HG02588 (cell line): ENCODE data around the gene NAV2.

ENCODE experiments used
- ATAC-seq: cut with Tn5 transposase; IDR thresholded peaks from one replicate; pipeline ENCODE4 v1.9.1; 2021; ENCODE audit warnings: mild to moderate bottlenecking, moderate library complexity; ENCODE audit not compliant: unreplicated experiment

NAV2 gene

DNA sequence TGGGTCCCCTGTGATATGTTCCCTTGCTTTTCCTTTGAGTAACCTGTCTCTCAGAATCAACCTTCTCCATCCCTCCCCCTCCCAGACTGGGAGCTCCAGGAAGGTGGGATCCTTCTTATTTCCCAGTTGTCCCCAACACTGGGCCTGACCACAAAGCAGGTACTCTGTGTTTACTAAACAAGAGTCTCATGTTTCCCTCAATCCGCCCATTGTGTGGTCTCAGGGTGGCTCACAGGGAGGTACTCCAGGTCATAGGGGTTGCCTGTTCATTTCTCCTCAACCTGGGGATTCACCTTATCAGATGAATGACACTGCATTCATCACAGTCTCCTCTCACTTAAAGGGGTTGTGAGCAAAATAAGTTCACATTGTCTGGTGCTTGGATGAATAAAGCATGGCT is 26.4 kb upstream of the NAV2 start:
- ATAC-seq: no peak

DNA sequence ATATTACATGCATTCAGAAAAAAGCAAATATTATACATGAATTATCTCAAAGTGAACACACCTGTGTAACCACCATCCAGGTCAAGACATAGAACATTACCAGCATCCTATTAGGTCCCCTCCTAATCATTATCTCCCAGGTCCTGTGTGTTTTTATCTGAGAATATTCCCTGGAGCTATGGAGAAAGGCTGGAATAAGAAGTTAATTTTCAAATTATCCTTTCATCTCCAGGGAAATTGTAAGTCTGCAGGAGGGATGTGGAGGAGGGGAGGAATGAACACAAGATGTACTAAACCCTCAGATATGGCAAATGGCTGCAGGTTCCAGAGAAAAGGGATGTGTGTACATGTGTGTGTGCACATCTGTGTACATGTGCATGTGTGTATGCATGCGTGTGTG is 25.2 kb upstream of the NAV2 start:
- no peak for ATAC-seq

DNA sequence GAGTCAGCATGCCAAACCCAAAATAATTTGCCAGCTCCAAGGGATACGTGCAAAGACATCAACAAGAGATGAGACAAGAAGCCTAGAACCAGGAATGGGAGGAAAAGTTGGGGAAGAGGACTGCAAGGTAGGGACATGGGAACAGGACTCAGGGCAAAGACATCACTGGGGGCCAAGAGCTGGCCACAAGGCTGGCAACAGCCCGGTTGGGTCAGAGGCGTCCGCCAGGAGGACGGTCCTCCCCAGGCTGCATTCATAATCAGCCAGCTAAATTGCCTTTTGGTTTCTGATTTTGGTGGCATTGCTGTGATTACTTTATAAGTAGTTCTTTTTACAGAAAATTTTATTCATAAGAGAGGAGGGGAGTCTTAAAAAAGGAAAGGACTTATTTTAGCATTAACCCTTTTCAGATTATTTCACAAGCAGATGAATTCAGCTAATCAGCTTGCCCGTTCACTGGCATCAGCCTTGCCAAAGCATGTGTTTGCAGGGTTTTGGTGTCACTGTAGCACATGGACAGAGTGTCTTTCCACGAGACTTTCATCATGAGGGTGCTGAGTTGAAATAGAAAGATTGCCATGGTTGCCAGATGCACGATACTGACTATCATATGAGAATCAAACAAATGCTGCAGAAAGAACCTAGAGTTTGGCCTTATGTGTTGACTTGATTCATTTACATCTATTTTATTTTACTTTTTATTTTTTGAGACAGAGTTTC is 23.2 kb upstream of the NAV2 start:
- ATAC-seq: no peak

DNA sequence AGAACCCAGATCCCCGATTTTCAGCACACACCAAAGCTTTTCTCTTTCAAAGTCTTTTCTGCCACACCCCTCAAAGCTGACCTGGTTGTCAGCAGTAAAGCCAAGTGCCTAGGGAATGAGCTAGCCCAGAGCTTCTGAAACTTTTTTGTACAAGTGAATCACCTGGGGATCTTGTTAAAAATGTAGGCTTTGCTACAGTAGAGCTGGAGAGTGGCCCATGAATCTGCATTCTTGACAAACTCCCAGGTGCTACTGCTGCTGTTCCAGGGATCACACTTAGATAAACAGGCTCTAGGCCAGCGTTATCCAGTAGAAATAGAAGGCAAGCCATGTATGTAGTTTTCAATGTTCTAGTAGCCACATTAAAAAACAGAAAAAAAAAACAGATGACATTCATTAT is 21.8 kb upstream of the NAV2 start:
- ATAC-seq: no peak

DNA sequence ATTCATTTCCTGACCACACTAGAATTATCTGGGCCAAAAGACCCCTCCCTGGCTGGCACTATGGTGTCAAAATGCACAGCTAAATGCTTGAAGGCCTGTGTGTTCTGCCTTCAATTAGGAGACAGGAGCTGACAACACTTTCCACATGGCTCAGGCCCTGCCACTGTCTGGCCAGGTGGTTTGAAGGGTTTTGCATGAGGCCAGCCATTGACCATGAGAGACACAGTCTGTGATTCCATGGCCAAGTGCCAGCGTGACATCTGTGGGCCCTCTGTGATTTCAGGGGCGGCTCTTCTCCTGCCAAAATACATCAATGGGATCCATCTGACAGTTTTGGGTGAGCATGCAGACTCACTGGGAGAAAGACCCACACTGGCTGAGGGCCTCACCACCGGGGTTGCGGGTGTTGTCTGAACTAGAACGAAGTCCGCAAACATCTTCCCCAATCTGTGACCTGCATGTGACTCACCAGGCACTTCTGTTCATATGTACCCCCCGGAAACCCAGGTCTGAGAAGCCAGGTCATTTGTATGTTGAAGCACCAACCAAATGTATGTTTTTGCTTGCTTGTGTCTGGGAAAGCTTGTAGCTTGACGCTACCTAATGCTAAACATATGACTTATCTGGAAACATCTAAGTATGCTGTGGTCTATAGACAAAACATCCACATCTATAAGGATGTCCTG is 20.7 kb upstream of the NAV2 start:
- ATAC-seq: no peak

DNA sequence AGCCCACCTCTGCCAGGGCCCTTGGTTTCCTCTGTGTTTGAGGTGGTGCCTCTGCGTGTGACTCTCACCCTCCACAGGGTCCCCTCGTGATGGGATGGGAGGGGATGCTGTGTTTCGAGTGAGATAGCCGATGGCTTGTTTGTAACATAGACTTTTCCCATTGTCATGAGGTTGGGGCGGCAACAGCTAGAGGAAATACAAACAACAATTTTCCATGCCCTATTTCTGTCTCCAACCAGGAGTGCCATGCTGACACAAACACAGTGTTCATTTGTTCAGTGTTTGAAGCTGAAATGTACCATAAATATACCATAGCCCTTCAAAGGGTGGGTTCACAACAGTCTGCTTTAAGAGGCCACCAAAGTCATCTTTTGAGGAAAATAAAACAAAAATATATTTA is 19.5 kb upstream of the NAV2 start:
- no peak for ATAC-seq

DNA sequence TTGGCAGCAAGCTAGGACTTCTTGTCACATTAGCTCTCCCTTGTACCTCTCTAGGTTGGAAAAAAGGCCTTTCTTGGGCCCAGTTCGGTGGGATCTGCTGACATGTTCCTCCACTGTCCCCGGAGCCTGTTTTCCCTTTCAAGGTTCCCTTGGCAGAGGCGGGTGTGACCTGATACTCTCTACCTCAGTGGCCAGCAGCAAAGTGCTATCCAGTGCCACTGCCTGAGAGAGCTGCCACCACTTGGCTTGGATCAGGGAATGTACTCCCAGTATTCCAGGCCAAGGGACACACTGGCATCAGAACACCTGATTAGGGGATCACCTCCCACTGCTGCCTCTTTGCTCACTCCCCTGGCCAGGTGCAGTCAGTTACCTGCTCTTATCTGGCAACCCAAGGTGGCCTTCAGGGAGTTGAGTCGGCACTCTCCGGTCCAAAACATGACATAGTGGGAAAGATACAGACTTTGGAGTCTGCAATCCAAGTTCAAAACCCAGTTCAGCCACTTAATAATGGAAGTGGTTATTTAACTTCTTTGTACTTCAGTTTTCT is 17.8 kb upstream of the NAV2 start:
- no peak for ATAC-seq

DNA sequence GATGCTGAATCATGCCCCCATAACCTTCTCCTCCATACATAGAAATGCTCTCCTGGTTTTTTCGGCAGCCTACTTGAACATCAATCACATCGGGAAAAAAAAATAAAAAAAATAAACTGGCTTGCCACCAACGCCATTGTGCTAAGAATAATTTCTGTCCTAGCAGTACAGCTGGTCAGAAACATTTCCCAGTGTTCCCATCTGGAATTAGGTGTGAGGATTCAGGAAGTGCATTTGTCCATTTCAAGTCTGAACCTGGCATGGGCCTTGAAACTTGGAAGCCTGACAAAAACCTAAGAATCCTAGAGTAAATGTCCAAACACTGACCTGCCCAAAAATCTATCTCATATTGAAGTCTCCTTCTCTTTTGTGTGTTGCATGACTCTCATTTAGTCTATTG is 16.6 kb upstream of the NAV2 start:
- no peak for ATAC-seq

DNA sequence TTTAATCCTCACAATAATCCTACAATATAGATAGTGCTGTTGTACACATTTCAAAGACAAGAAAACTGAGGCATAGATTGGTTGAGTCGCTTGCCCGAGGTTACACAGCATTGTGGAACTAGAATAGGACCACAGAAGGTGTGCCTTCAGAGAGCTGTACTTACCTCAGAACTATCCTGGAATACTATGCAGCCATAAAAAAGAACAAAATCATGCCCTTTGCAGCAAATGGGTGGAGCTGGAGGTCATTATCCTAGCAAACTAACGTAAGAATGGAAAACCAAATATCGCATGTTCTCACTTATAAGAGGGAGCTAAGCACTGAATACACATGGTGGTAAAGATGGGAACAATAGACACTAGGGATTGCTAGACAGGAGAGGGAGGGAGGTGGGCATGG is 15.7 kb upstream of the NAV2 start:
- ATAC-seq: no peak

DNA sequence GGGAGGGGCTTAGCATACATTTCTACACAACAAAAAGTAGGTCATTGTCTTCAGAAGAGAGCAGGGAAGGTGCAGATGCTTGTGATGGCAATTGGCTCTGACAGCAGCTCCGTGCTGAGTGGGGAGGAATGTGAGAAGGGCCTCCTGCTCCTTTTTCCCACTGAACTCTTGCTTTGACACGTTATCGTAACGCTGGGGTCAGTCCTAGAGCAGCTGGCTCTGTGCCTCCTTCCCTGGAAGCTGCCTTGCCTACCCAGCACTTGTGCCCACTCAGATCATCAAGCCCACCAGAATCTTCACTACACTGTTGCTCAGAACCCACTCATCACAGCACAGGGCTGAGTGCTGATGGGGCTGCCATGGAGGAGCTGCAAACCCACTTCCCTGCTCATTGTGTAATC is 14.9 kb upstream of the NAV2 start:
- no peak for ATAC-seq

DNA sequence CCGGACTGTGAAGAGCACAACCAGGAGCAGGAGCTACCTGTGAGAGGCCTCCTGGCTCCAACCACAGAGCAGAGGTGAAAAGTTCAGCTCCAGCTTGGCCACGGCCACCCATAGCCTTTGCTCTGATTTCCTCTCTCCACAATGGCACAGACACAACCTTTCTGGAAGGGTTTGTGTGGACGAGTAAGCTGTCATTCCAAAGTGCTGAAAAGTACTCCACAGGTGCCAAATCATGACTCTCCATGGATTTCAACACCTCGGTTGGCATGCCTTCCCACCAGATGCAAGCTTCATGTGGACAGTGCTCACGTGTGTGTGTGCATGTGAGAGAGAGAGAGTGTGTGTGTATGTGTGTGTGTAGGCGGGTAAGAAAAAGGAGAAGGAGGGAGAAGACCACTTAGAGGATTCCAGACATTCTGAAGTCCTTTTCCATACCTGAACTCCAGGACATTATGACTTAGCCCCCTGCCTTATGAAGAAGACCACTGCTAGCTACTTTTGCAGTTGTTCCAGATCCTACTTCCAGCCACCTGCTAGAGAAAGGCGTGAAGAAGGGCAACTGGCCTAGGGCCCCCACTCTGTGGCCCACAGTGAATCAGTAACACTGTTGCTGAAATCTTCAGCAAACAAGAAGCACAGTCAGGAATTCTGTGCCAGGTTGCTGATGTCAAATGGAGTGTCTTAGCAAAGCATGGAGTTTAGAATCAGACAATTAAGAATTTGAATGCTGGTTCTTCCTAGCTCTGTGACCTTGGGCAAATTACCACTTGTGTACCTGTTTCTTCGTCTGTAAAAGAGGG is 13.9 kb upstream of the NAV2 start:
- ATAC-seq: no peak

DNA sequence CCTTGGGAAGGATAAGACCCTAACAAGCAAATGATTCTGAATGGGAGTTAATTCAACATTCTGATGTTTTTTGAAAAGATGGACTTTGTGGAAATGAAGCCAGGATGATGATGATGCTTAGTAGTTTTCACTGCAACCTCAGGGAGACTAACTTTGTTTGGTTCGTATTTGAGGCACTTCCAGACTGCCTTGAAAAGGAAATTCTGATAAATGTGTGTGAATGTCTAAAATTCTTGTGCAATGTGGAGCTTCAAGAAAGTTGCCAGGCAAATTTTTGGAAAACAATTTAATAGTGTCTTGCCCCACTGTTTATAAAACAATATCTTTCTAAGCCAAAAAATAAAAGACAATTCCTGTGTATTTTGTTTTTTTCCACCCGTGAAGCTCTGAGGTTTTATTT is 11.2 kb upstream of the NAV2 start:
- ATAC-seq: no peak

DNA sequence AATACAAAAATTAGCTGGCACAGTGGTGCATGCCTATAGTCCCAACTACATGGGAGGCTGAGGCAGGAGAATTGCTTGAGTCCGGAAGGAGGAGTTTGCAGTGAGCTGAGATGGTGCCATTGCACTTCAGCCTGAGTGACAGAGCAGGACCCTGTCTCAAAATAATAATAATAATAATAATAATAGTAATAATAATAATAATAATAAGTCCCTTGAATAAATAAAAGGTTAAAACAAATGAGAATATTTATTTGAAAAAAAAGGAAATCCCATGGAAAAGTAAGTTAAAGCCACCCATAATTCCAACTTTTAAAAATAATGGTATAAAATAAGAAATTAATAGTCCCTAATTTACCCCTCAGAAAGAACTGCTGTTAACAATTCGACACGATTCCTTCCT is 10.0 kb upstream of the NAV2 start:
- no peak for ATAC-seq

DNA sequence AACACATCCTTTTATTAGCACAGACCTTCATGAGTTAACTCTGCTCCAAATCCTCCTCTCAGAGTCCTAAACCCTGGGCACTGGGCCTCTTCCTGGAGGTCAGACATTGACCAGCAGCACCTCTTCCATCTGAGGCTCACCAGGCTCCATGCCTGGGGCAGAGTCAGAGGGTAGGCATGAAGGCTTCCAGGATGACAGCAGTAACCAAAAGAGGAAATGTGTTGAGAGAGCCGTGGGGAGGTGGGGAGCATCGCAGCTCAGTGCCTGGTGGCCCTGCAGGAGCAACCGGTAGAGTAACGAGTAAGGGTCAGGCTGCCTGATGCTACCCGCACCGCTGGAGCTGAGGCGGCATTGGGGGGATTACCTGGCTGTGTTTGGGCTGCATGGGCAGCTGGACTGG is 9.4 kb upstream of the NAV2 start:
- no peak for ATAC-seq

DNA sequence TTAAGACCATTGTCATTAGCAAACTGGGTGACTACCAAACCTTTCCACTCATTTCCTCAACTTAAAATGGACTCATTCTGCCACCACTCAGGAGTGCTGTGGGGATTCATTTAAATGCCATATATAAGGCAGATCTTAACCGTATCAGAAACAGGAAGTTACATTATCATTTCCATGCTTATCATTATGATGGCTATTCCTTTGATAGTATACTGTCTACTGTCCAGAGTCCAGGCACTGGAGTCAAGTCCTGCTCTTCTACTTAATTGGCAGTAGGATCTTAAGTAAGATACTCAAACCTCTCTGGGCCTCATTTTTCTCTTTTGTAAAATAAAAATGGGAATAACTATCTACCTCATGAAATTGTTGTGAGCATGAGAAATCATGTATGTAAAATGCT is 8.4 kb upstream of the NAV2 start:
- ATAC-seq: no peak

DNA sequence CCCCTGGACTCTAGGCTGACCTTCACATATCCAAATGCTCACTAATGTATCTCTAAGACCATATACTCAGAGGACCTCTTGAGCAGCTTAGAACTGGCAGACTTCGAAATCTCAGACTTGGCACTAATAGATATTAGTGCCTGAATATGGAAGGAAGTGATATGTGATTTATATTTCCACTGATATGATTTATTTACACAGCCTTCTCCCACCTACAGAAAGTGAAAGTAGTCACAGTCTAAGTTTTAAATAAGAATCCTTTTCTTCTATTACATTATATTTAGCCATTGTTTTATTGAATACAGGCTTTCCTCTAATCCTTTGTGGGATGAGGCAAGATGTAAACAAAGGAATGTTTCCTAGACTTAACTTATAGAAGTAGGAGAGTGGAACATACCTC is 6.7 kb upstream of the NAV2 start:
- ATAC-seq: no peak

DNA sequence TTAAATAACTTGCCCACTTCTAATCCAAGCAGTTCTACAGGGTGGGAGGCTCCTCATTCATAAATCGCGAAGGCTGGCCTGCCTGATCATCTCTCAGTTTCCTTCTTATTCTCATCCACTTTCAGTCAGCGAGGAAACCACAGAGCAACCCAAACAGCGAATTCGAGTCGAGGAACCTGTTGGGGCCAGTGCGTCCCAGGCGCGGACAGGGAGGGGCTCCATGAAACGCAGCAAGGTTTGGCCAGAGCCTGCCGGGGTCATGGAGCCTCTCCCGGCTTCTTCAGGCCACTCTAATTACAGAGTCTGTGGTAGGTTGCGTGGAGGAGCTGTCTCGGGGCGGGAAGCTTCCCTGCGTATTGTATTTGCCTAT is 741 bp upstream of the NAV2 start:
- no peak for ATAC-seq

DNA sequence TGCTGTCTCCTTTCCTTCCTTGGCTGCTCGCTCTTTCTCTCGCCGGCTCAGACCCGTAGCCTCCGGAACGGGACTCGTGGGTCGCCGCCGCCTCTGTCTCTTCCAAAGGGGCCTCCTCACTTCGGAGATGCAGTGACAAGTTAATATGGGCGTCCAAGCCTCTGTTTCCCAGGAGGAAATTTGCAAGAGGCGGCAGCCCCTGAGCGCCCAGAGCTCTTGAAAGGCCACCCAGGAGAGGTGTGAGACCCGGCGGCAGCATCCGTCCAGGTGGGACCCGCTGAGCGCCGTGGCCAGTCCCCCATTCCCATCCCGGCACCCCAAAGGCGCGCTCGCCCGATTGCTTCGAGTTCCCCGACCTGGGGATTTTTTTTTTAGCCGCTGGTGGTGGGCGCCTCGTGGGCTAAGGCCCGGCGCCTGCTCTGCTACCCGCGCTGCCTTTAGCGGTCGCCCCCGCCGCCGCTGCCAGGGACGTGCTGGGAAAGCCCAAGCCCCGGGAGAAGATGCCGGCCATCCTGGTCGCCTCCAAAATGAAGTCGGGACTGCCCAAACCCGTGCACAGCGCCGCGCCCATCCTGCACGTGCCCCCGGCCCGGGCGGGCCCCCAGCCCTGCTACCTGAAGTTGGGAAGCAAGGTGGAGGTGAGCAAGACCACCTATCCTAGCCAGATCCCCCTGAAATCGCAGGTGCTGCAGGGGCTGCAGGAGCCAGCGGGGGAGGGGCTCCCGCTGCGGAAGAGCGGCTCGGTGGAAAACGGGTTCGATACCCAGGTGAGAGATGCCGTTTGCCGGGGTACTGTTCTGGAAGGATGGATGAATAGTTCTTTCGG is 772 bp downstream of the NAV2 start:
- ATAC-seq: peak; percentile 9

DNA sequence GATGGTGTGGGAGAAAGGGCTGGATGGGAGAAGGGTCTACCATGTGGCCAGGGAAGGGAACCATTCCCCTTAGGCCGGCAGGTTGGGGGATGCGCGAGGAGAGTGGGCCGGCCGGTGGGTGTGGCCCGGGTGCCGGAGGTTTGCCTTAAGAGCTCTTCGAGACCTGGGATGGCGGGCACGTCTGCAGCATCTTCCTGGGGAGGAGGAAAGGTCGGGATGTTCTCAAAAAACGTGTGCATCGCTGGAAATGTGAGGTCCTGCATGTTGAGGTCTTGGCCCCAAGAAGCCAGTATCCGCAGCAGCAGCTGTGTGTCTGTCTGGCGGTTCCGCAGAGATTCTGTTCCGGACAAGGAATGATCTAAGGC is 1.4 kb downstream of the NAV2 start:
- ATAC-seq: no peak

DNA sequence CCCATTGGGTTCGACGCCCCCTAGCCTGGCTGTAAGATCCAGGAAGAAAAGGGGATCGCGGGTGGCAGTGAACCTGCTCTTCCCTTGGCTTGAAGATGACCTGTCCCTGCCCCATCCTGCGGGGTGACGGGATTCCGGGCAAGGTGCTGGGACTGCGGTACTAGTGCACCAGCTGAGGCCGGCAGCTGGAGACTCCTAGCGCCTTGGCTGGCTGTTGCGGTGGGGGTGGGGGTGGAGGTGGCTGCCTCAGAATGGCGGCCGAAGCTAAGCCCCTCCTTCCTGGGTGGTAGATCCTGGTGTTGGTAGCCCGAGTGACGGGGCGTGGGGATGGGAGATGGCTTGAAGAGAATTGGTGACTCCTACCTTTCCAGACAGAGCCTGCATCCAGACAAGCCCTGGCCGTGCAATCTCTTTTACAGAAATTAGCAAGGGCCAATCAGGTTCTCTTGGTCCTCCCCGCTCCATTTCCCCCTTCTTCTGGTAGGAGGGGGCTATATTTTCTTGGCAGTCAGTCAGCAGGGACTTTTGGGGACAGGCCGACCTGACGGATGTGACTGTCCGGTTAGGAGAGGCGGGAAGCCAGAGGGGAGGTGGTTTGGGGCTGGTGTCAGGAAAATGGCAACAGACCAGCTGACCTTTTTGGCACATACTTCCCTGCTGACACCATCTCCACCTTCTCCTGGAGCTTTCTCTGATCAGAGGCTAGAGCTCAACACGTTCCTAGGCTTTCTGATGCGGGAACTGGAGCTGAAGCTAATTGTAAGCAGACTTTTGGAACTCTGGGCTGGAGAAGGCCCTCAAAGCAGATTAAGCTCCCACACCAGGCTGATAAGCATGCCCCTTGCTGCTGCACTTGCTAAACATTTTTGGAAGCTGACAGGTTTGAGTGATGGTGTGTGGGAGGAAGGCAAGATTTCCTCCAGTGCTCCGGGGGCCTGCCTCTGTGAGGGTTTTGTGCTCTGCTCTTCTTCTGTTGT is 2.0 kb downstream of the NAV2 start:
- no peak for ATAC-seq
